ENCODE data around the gene CDH13. TPM values are rescaled to one million over a fixed set of nuclear protein-coding genes. Genes with fewer than 3 reads are reported as not detected.

The CDH13 gene
- total RNA-seq, 1 experiment from 2014 or later: 0.80 TPM

DNA sequence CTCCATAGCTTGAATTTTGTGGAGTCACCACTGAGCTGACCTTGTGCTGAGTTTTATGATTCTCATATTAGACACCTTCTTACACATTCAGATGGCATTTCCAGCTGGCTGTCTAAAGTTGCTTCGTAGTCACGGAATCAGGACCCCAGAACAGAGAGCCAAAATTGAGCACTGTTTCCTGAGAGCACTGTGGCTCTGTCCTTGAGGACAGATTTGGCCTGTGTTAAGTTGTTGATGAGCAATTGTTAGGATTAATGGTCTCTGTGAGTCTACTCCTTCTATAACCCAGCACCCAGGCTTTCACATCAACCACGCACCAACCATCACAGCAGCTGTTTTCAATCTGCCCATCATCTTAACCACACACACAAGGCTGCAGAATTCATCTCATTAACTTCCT, 903.5 kb downstream of the CDH13 start:
- Histone ChIP-seq H3K27me3 (ENCODE audit: control insufficient read depth, insufficient read depth, low read length) (no peaks in the 10 kb centered on the region), H3K36me3 (replicated peaks; ENCODE audit: control insufficient read depth, insufficient read depth, low read length) (no peaks in the 10 kb centered on the region), H3K4me3 (ENCODE audit: insufficient read depth, low read depth, low read length) (no peak overlapping the region)
- no peak for DNase-seq

- H3K4me3 ChIP-seq (ENCODE audit: insufficient read depth, low read depth, low read length): no peak overlapping the region
- no peaks in the 10 kb centered on the region for H3K27me3 ChIP-seq (ENCODE audit: control insufficient read depth, insufficient read depth, low read length)
- no peak for DNase-seq
- H3K36me3 ChIP-seq (replicated peaks; ENCODE audit: control insufficient read depth, insufficient read depth, low read length): no peaks in the 10 kb centered on the region
Measured at GRCh38 chr16:83532634-83533033, 905.9 kb downstream of the CDH13 start.

- Histone ChIP-seq H3K4me3 (ENCODE audit: insufficient read depth, low read depth, low read length) (no peak overlapping the region), H3K27me3 (ENCODE audit: control insufficient read depth, insufficient read depth, low read length) (no peaks in the 10 kb centered on the region), H3K36me3 (replicated peaks; ENCODE audit: control insufficient read depth, insufficient read depth, low read length) (no peaks in the 10 kb centered on the region)
- DNase-seq: no peak
Measured at GRCh38 chr16:83533193-83533592, 906.4 kb downstream of the CDH13 start.

DNA sequence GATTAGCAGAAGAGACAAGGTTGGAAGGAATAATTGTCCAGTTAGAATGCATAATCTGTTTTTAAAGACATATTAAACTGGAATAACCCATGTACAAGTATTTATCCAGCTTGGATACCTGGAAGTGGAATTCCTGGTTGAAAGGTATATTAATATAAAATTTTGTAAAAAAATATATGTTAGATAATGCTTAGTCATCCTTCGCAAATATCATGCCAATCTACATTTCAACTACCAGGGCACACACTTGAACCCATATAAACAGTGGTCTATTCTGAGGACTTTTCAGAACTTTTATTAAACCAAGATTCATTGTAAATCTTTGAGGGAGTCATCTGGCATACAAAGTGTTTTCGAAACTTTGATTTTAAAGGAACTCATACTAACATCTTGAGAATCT, 911.9 kb downstream of the CDH13 start:
- Histone ChIP-seq H3K27me3 (ENCODE audit: control insufficient read depth, insufficient read depth, low read length) (no peaks in the 10 kb centered on the region), H3K36me3 (replicated peaks; ENCODE audit: control insufficient read depth, insufficient read depth, low read length) (no peaks in the 10 kb centered on the region), H3K4me3 (ENCODE audit: insufficient read depth, low read depth, low read length) (no peak overlapping the region)
- no peak for DNase-seq

GRCh38 chr16:83539736-83540490, 913.1 kb downstream of the CDH13 start:
- H3K27me3 ChIP-seq (ENCODE audit: control insufficient read depth, insufficient read depth, low read length): no peaks in the 10 kb centered on the region
- no peak overlapping the region for H3K4me3 ChIP-seq (ENCODE audit: insufficient read depth, low read depth, low read length)
- DNase-seq: no peak
- H3K36me3 ChIP-seq (replicated peaks; ENCODE audit: control insufficient read depth, insufficient read depth, low read length): no peaks in the 10 kb centered on the region

GRCh38 chr16:83541231-83541630, 914.5 kb downstream of the CDH13 start:
- DNase-seq: no peak
- Histone ChIP-seq H3K4me3 (ENCODE audit: insufficient read depth, low read depth, low read length) (no peak overlapping the region), H3K36me3 (replicated peaks; ENCODE audit: control insufficient read depth, insufficient read depth, low read length) (no peaks in the 10 kb centered on the region), H3K27me3 (ENCODE audit: control insufficient read depth, insufficient read depth, low read length) (no peaks in the 10 kb centered on the region)

GRCh38 chr16:83542491-83542890, 915.7 kb downstream of the CDH13 start:
- no peak for DNase-seq
- Histone ChIP-seq H3K4me3 (ENCODE audit: insufficient read depth, low read depth, low read length) (no peak overlapping the region), H3K36me3 (replicated peaks; ENCODE audit: control insufficient read depth, insufficient read depth, low read length) (no peaks in the 10 kb centered on the region), H3K27me3 (ENCODE audit: control insufficient read depth, insufficient read depth, low read length) (no peaks in the 10 kb centered on the region)

DNA sequence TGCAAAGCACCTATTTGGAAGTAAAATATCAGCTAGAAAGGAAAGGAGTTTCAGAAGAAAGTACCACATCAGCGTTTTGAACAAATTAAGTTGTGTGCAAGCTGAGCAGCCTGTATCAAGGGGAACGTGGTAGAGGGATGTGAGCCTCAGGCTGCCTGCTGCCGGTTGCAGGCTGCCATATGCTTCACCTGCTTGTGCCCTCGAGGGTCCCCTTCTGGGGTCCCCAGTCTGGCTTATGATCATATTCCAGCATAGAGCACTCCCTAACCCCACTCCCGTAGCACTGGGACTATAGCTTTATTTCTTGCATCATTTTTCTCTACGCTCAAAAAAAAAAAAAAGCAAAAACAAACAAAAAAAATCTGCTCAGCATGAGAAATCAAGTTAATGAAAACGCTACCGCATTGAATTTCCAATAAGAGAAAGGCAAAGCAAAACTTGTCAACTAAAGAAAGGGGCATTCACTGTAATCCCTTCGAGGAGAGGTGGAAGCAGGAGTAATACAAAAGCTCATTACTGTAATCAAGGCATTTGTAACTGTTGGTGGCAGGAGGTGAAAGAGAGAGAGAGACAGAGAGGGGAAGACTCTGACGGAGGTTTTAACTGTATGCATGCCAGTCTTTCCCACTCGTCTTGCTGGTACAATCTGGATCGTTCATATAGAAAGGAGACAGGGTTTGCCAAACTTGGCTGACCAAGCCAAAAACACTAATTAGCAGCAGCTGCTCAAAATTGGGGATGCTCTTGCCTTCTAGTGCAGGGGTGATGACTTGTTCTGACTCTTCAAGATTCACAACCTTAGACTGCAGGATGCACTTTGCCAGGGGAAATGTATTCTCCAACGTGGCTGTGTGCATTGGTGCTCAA, 922.8 kb downstream of the CDH13 start:
- Histone ChIP-seq H3K36me3 (replicated peaks; ENCODE audit: control insufficient read depth, insufficient read depth, low read length) (no peaks in the 10 kb centered on the region), H3K27me3 (ENCODE audit: control insufficient read depth, insufficient read depth, low read length) (no peaks in the 10 kb centered on the region), H3K4me3 (ENCODE audit: insufficient read depth, low read depth, low read length) (no peak overlapping the region)
- no peak for DNase-seq

DNA sequence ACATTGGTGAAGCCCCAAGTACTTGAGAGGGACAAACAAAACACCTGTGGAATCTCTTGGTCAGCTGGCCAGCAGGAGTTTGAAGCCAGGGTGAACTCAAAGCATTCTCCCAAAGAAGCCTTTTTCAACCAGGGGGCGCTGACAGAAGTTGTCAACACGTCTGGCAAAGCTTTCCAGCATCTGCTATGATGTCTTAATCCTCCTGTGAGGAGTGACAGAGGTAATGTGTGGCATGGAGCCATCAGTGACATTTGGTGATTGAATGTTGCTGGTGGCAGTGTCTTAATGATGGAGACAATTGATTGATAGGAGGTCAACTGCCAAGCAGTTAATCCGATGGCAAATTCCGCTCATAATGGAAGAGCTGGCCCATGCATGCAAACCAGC, 923.4 kb downstream of the CDH13 start:
- H3K36me3 ChIP-seq (replicated peaks; ENCODE audit: control insufficient read depth, insufficient read depth, low read length): no peaks in the 10 kb centered on the region
- H3K4me3 ChIP-seq (ENCODE audit: insufficient read depth, low read depth, low read length): no peak overlapping the region
- peak; percentile 10 for DNase-seq
- H3K27me3 ChIP-seq (ENCODE audit: control insufficient read depth, insufficient read depth, low read length): no peaks in the 10 kb centered on the region

- Histone ChIP-seq H3K27me3 (ENCODE audit: control insufficient read depth, insufficient read depth, low read length) (no peaks in the 10 kb centered on the region), H3K36me3 (replicated peaks; ENCODE audit: control insufficient read depth, insufficient read depth, low read length) (no peaks in the 10 kb centered on the region), H3K4me3 (ENCODE audit: insufficient read depth, low read depth, low read length) (no peak overlapping the region)
- DNase-seq: no peak
Measured at GRCh38 chr16:83552228-83552627, 925.5 kb downstream of the CDH13 start.

DNA sequence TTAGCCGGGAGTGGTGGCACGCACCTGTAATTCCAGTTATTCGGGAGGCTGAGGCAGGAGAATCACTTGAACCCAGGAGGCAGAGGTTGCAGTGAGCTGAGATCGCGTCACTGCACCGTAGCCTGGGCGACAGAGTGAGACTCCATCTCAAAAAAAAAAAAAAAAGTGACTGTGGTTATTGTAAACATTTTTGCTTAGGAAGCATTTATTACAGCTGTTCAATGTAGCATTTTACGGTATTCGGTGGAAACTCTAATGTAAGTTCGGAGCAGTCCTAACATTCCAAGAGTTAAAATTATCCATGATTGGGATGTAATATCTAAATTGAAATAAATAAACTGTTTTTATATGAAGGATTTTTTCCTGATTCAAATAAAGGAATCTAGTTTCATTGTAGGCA, 926.2 kb downstream of the CDH13 start:
- Histone ChIP-seq H3K27me3 (ENCODE audit: control insufficient read depth, insufficient read depth, low read length) (no peaks in the 10 kb centered on the region), H3K4me3 (ENCODE audit: insufficient read depth, low read depth, low read length) (no peak overlapping the region), H3K36me3 (replicated peaks; ENCODE audit: control insufficient read depth, insufficient read depth, low read length) (no peaks in the 10 kb centered on the region)
- DNase-seq: no peak

DNA sequence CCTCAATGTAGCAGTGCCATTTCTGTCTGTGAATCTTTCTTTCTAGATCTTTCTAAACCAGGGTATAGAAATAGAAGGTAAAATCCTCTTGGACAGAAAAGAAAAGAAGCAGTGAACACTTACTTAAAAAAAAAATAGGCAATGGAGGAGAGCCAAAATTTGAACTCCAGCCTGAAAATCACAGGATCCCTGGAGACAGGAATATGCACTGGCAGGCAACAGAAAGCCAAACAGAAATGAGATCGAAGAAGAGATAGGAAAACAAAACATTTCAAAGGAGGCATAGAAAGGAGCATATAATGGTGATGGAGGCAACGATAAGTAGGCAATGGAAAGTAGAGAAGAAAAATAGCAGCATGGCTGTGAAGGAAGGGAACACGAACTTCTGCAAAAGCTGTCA, 927.3 kb downstream of the CDH13 start:
- Histone ChIP-seq H3K27me3 (ENCODE audit: control insufficient read depth, insufficient read depth, low read length) (no peaks in the 10 kb centered on the region), H3K4me3 (ENCODE audit: insufficient read depth, low read depth, low read length) (no peak overlapping the region), H3K36me3 (replicated peaks; ENCODE audit: control insufficient read depth, insufficient read depth, low read length) (no peaks in the 10 kb centered on the region)
- DNase-seq: no peak

GRCh38 chr16:83554540-83554939, 927.8 kb downstream of the CDH13 start:
- no peak overlapping the region for H3K4me3 ChIP-seq (ENCODE audit: insufficient read depth, low read depth, low read length)
- no peak for DNase-seq

DNA sequence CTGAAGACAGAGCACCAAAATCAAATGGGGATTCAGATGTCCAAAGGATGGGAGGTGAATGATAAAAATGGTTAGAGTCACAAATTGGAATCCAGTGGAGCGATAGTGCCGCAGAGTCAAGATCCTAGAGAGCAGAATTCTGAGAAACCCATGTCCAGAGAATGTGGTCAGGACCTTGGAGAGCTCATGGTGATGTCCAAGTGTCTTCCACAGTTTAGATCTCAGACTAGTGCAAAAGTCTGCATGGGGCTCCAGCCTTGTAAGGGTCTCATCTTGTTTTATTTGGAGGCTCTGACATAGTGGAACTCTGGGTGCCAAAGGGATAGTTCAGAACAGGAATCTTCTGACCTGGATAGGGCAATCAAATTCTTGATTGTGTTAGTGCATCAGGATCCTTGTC, 935.1 kb downstream of the CDH13 start:
- no peak for DNase-seq

More at GRCh38 chr16:83554540-83554939, 927.8 kb downstream of the CDH13 start:
- H3K36me3 ChIP-seq (replicated peaks; ENCODE audit: control insufficient read depth, insufficient read depth, low read length): no peaks in the 10 kb centered on the region
- no peaks in the 10 kb centered on the region for H3K27me3 ChIP-seq (ENCODE audit: control insufficient read depth, insufficient read depth, low read length)

DNA sequence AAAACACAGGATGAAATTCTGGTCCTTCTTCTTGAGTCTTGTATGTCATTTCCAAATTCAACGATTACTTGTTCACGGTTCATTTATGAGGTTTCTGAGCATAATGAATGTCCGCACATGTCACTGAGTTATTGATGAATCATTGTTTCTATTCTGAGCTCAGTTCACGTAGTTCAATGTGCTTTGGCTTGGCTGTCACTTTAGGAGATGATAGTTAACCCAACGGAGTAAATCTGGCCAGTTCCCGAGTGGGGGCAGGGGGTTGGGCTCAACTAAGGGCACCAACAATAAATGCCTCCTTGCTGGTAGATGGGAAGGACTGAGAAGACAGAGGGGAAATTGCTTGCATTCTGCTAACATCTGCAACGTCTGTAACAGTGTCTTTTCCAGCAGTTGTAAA, 941.6 kb downstream of the CDH13 start:
- no peak for DNase-seq
- no peak overlapping the region for H3K4me3 ChIP-seq (ENCODE audit: insufficient read depth, low read depth, low read length)
- no peaks in the 10 kb centered on the region for H3K36me3 ChIP-seq (replicated peaks; ENCODE audit: control insufficient read depth, insufficient read depth, low read length)
- H3K27me3 ChIP-seq (ENCODE audit: control insufficient read depth, insufficient read depth, low read length): no peaks in the 10 kb centered on the region

More for the DNA sequence above, 935.1 kb downstream of the CDH13 start:
- no peak overlapping the region for H3K4me3 ChIP-seq (ENCODE audit: insufficient read depth, low read depth, low read length)
- no peaks in the 10 kb centered on the region for H3K27me3 ChIP-seq (ENCODE audit: control insufficient read depth, insufficient read depth, low read length)
- H3K36me3 ChIP-seq (replicated peaks; ENCODE audit: control insufficient read depth, insufficient read depth, low read length): no peaks in the 10 kb centered on the region
